ENCODE measurements around the gene CHRNB2. TPM values are rescaled to one million over a fixed set of nuclear protein-coding genes. Genes with fewer than 3 reads are reported as not detected.

Gene CHRNB2
- total RNA-seq, 2 donors from 2014 or later = 0.07 to 0.16 TPM

DNA sequence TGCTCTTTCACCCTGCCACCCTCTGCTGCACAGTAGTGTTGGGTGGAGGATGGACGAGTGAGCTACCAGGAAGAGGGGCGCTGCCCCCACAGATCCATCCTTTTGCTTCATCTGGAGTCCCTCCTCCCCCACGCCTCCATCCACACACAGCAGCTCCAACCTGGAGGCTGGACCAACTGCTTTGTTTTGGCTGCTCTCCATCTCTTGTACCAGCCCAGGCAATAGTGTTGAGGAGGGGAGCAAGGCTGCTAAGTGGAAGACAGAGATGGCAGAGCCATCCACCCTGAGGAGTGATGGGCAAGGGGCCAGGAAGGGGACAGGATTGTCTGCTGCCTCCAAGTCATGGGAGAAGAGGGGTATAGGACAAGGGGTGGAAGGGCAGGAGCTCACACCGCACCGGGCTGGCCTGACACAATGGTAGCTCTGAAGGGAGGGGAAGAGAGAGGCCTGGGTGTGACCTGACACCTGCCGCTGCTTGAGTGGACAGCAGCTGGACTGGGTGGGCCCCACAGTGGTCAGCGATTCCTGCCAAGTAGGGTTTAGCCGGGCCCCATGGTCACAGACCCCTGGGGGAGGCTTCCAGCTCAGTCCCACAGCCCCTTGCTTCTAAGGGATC is 8.5 kb downstream of the CHRNB2 start:
- H3K36me3 ChIP-seq = no peaks in the 10 kb centered on the region
- DNase-seq = no peak
- H3K27ac ChIP-seq = no peak overlapping the region
- H3K9me3 ChIP-seq = no peaks in the 10 kb centered on the region
- TF ChIP-seq, protein P1, sequence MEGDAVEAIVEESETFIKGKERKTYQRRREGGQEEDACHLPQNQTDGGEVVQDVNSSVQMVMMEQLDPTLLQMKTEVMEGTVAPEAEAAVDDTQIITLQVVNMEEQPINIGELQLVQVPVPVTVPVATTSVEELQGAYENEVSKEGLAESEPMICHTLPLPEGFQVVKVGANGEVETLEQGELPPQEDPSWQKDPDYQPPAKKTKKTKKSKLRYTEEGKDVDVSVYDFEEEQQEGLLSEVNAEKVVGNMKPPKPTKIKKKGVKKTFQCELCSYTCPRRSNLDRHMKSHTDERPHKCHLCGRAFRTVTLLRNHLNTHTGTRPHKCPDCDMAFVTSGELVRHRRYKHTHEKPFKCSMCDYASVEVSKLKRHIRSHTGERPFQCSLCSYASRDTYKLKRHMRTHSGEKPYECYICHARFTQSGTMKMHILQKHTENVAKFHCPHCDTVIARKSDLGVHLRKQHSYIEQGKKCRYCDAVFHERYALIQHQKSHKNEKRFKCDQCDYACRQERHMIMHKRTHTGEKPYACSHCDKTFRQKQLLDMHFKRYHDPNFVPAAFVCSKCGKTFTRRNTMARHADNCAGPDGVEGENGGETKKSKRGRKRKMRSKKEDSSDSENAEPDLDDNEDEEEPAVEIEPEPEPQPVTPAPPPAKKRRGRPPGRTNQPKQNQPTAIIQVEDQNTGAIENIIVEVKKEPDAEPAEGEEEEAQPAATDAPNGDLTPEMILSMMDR (IDR thresholded peaks at IDR 0.05) = no peak
- no peak overlapping the region for H3K9ac ChIP-seq (ENCODE audit: low read depth in 2 of 2, low read length in 2 of 2)
- H3K27me3 ChIP-seq = no peaks in the 10 kb centered on the region
- no peaks in the 10 kb centered on the region for H3K4me1 ChIP-seq
- H3K4me3 ChIP-seq = no peak overlapping the region
- intact Hi-C loops (cut with DNase I) = no loop called here

DNA sequence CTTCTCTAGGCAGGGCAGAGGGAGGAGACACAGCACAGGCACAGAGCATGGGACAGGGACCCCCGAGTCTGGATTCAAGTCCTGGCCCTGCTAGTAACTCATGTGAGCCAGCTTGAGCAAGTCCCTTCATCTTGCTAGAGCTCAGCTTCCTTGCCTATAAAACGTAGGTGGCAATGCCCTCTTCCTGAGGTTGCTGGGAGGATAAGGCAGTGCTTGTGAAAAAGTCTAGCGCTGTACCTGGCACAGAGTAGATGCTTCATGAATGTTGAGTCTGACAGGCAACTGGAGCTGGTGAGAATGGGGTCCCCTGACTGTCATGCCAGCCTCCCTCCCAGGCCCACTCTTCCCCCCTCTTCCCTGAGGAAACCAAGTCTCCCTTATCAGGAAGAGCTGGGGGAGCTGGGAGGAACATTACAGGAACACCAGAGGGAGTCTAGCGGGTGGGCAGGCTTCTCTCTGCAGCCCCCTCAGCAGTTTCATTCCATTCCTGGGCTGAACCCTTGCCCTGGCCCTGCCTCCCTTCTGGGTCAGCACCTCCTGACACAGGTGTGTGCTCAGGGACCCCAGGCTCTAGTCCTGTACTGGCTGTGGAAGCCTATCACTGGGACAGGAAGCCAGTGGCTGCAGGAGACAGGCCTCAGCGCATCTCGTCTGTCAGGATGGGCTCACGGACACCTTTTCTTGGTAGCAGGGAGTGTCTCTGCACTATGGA is 9.9 kb downstream of the CHRNB2 start:
- H3K27me3 ChIP-seq = no peaks in the 10 kb centered on the region
- H3K36me3 ChIP-seq = peaks cover 2% of the 10 kb centered on the region
- H3K9me3 ChIP-seq = no peaks in the 10 kb centered on the region
- TF ChIP-seq, protein P1 (IDR thresholded peaks at IDR 0.05) = no peak
- H3K4me1 ChIP-seq = no peaks in the 10 kb centered on the region
- H3K4me3 ChIP-seq = no peak overlapping the region
- intact Hi-C loops (cut with DNase I) = no loop called here
- no peak overlapping the region for H3K27ac ChIP-seq
- no peak for DNase-seq
- H3K9ac ChIP-seq (ENCODE audit: low read depth in 2 of 2, low read length in 2 of 2) = no peak overlapping the region

DNA sequence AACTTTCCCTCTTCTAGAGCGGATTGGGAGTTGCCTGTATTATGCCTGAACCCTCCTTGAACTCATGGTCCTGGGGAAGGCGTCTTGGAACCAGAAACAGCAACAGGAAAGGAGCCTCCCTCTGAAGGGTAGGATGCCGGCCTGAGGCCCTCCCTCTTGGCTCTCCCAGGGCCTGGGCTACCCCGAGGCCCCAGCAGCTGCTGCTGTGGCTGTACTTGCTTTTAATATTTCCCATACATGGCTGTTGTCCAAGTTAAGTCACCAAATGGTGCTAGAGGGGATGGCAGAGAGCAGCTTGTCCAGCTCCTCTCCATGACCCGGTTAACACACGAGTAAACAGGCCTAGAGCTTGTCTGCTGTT is 10.5 kb downstream of the CHRNB2 start:
- H3K36me3 ChIP-seq = peaks cover 8% of the 10 kb centered on the region
- no peaks in the 10 kb centered on the region for H3K27me3 ChIP-seq
- TF ChIP-seq, protein P1 (IDR thresholded peaks at IDR 0.05) = no peak
- H3K4me1 ChIP-seq = no peaks in the 10 kb centered on the region
- no peak overlapping the region for H3K9ac ChIP-seq (ENCODE audit: low read depth in 2 of 2, low read length in 2 of 2)
- H3K27ac ChIP-seq = no peak overlapping the region
- H3K4me3 ChIP-seq = no peak overlapping the region
- DNase-seq = no peak
- H3K9me3 ChIP-seq = no peaks in the 10 kb centered on the region
- intact Hi-C loops (cut with DNase I) = no loop called here

DNA sequence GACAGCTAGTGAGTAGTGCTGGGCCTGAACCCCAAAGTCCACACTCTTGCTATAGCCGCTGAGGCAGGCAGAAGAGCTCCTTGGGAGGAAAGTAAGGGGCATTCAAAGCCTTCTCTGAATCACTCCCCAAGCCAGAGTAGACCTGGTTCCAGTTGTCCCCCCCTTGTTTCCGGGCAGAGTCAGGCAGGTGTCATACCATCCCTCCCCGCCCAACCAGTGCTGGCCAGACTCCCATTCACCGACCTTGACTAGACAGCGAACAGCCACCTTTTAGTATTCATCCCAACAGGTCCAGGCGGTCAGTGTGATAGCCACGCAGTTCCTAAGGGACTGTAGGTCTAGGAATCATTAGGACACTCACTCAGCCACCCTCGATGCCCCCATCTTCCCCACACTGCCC is 11.8 kb downstream of the CHRNB2 start:
- TF ChIP-seq, protein P1 (IDR thresholded peaks at IDR 0.05) = no peak
- Histone ChIP-seq H3K4me3 (no peak overlapping the region), H3K36me3 (peaks cover 20% of the 10 kb centered on the region), H3K9me3 (no peaks in the 10 kb centered on the region), H3K4me1 (no peaks in the 10 kb centered on the region), H3K27ac (no peak overlapping the region), H3K27me3 (no peaks in the 10 kb centered on the region), H3K9ac (ENCODE audit: low read depth in 2 of 2, low read length in 2 of 2) (no peak overlapping the region)
- no peak for DNase-seq
- intact Hi-C loops (cut with DNase I) = no loop called here

DNA sequence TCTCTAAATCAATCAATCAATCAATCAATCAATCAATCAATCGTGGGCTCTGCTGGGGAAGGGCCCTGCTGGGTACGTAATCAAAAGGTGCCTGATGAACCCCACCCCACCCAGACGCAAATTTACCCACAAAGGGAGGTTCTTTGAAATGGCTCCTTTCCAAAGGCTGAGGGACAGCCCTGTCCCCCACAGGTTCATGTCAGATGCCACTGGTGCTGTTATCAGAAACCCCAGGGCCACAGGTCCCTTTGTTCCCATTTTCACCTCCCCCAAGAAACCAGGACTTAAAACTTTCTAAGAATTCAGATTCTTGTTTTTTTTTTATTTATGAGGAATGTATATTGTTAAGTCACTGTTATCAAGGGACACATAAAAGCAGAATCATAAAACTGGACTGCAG is 14.2 kb downstream of the CHRNB2 start:
- H3K4me1 ChIP-seq = no peaks in the 10 kb centered on the region
- H3K9ac ChIP-seq (ENCODE audit: low read depth in 2 of 2, low read length in 2 of 2) = no peak overlapping the region
- peaks cover 43% of the 10 kb centered on the region for H3K36me3 ChIP-seq
- H3K9me3 ChIP-seq = no peaks in the 10 kb centered on the region
- H3K27me3 ChIP-seq = no peaks in the 10 kb centered on the region
- DNase-seq = no peak
- no peak overlapping the region for H3K27ac ChIP-seq
- H3K4me3 ChIP-seq = no peak overlapping the region
- TF ChIP-seq, protein P1 (IDR thresholded peaks at IDR 0.05) = no peak
- intact Hi-C loops (cut with DNase I) = no loop called here
